GM20431 (cell line): ENCODE data around the gene TASP1.
"Not testable (repeated sequence)": the region's sequence is repeated elsewhere in the genome, so short reads cannot be mapped to it uniquely, and the experiment has no call there.

ENCODE experiments used
- in situ Hi-C: fragments of 300-500 bp; cut with MseI, MboI; formaldehyde crosslinking; loops from one replicate; pipeline ENCODE4 v1.15.0; 2020; ENCODE audit warnings: low sequenced_read_pairs; ENCODE audit not compliant: unreplicated experiment

TASP1 gene

DNA sequence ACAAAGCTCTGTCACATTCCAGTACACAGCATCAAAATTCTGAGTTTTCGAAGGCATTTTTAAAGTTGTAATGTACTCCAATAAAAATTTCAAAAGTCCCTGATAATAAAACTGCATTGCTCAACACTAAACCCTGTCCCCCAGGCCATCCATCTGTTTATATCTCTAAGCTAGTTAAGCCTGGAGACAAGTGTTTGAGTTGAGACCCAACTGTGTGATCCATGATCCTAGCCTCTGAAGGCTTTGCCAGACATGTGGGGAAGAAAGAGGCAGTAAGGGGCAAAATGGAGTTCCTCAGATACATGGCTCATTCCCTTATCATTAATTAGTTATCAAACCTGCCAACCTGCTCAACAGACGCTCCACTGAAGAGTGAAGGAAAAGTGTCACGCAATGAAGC lies 219.3 kb downstream of the TASP1 start:
- in situ Hi-C loops = no loop called here

DNA sequence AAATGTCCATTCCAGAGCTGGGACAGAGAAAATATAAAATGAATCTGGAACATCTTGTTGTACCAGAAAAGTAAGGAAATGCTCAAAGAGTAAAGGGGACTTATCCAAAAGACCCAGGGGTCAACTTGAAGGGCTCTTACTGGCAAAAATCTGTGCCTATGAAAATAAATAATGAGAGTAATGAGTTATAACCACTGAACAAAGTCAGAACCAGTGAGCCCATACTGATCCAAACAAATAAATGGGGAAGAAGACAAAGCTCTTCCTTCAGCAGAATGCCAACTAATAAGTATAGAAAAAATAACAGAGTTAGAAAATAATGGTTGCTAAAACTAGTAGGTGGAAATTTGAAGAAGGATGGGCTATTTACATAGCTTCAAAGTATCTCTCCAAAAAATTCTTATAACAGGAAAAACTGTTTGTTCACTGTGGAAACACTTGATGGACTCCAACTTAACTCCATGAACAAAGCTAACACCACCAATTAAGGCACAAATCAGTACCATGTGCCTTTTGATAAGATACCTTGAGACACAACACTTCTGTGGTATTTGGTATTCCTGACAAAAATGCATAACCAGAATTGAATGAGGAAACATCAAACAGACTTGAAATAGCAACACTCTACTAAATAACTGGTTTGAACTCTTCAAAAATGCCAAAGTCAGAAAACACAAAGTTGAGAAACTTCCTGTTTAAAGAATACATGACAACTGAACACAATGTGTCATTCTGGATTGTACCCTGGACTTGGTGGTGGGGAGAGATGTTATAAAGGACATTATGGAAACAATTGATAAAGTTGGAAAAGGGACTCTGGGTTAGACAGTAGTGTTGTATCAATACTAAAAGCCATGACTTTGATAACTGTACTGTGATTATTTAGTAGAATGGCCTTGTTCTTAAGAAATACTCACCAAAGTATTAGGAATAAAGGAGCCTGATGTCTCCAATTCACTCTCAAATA lies 220.2 kb downstream of the TASP1 start:
- in situ Hi-C loops = no loop called here

DNA sequence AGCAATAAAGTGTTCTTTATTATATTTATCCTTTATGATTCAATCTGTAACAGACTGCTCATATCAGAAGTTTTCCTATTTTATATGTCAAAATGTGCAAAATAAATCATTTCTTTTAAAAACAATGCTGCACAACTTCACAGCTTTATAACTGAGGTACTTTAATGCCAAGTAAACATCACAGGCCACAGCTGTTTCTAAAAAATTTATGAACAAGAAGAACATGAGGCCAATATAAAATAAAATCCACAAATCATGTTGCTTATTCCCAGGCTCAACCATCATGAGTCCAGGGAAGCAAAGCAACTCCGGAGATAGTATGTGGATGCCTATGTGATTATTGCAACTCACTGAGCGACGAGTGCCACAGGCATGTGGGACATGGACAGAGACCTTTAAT lies 222.2 kb downstream of the TASP1 start:
- in situ Hi-C loops = no loop called here

DNA sequence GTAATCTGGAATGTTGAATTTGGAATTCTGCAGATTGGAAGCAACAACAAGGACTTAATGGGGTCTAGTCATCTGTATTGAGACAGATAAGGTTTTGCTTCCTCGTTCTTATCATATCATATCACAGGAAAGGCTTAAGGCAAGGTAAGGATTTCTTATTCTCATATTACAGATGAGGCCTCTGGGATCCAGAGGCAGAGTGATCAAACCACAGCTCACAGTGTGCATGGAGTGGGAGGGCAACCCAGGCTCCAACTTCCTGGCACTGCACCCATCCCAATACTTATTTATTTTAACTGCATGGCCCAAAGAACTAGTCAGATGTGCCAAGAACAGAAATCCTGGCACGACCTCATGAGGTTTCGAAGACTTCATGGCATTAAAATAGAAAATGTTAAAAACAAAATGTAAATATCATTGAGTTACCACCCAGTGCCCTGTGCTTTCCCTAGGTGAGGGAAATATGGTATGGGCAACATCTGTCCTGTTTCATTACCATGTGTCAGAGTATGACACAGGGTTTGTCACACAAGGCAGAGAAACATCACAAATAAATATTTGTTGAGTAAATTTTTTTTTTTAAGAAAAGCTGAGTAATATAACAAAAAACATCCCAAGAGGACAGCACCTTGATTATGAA lies 225.8 kb downstream of the TASP1 start:
- in situ Hi-C loops = no loop called here

DNA sequence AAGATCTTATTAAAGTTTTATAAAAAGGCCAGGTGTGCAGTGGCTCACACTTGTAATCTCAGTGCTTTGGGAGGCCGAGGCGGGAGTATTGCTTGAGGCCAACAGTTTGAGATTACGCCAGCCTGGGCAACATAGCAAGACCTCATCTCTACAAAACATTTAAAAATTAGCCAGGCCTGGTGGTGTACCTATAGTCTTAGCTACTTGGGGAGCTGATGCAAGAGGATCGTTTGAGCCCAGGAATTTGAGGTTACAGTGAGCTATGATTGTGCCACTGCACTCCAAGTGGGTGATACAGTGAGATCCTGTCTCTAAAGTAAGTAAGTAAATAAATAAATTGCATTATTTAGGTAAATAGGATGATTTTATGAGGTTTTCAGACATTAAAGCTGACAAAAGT lies 234.4 kb downstream of the TASP1 start:
- in situ Hi-C loops = no loop called here

DNA sequence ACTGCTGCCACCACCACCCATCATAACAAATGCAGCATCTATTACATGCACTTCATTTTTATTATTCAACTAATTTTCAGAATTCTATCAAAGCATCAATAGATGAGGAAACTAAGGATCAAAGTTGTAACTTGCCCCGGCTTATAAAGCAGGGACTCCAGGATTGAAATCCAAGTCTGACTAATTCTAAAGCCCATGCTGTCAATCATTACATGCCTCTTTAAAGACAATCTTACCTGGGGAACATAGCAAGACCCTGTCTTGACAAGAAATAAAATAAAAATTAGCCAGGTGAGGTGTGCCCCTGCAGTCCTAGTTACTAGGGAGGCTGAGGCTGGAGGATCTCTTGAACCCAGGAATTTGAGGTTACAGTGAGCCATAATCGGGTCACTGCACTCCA lies 235.3 kb downstream of the TASP1 start:
- in situ Hi-C loops = no loop called here

DNA sequence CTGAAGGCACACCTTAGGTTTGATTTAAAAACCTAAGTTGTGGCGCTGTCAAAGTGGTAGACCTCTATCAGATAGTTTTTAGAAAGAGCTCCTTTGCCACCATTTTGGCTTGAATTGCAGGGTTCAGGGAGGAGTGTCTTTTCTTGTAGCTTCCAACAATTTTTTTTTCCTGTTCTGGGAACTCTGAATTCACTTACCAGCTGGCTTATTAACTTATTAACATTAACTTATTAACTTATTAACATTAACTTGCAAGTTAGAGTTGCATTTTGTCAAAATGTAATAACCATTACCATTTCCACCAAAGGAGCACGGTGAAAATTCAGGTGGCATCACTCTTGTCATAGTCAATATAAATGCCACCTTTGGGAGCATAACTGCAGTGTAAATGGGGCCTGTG lies 235.7 kb downstream of the TASP1 start:
- in situ Hi-C loops = no loop called here

DNA sequence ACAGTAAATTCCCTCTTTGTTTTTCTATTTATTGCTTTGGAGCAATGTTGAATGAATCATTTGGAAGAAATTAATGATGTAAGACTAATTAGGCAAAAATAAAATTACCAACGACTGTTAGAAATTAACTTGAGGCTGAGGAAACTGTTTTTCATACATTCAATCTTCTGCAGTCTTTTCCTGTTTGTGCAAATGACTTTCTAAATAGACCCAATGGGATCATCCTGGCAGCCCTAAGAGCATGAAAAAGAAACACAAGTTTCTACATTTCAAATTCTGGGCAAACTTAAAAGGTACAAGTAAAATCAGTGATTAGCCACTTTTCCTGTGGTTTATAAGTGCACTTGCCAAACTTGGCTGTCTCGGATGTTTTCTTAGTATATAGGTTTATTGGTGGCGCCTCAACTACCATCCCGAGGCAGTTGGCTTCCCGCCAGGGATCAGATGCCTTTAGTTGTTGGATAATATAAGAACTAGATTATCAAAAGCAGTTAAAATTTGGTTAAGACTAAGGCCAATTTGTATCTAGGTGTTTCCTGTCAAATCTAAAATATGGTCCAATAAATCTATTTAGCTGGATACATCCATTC lies 236.5 kb downstream of the TASP1 start:
- in situ Hi-C loops = no loop called here

DNA sequence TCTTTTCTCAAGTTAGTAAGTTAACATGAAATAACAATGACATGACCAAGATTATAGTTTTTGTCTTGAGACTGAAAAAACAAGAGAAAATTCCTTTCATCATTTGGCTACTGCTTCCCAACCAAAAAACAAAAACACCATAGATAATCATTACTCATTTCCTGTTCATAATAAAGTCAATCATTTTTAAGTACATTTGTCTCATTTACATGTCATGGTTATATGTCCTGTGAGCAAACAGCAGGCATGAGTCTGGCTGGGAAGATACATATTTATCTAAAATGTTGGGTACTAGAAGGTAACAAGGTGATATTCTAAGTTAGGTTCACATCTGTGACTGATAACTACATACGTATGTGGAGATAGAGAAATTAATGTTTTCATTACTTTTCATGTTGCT lies 237.1 kb downstream of the TASP1 start:
- in situ Hi-C loops = no loop called here

DNA sequence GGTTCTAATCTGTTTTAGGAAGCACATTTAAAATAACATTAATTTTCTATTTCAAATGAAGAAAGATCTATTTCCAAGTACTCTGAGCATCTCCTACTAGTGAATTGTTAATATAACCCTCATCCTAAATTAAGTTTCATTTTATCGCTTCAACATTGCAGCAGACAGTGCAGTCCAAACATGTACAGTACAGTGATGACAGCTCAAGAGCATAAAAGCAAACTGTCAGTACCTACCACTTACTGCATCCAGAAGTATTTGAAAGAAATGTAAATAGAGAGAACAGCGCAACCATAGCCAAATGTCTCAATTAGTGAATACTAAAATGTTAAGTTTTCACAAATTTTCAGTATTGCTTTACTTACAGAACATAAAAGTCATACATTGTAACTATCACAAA lies 238.3 kb downstream of the TASP1 start:
- in situ Hi-C loops = no loop called here

DNA sequence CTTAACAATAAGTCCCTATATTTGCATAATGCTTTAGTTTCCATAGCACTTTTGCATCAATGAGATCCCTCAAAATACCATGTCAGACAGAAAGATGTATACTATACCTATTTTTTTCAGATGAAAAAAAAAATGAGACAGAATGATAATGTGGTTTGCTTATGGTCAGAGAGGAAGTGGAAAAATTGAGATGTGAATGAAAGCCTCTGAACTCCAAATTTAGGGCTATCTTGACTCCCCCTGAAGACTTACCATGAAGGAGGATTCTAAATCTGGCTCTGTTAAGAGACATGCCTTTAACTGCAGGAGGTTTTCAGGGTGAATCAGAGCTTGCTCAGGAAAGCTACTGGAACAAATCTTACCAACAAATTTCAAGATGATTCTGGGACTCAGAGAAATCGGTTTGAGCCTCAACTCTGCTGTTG lies 241.4 kb downstream of the TASP1 start:
- in situ Hi-C loops = no loop called here

DNA sequence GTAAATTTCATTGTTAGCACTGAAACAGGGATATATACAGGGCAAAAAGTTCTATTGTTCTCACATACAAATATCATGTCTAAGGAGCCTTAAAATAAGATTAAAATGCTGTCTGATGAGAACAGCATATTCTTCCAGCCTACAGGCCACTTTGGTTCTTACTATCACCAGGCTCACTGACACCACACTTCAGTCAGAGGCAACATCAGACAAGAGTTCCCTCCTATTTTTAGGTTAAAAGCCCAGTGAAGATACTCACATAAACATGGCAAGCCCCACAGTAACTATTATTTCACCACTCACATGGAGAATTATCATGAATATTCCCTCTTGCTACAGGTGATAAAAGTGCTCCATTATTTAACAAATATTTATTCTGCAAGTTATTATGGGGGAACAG lies 241.9 kb downstream of the TASP1 start:
- in situ Hi-C loops = no loop called here

DNA sequence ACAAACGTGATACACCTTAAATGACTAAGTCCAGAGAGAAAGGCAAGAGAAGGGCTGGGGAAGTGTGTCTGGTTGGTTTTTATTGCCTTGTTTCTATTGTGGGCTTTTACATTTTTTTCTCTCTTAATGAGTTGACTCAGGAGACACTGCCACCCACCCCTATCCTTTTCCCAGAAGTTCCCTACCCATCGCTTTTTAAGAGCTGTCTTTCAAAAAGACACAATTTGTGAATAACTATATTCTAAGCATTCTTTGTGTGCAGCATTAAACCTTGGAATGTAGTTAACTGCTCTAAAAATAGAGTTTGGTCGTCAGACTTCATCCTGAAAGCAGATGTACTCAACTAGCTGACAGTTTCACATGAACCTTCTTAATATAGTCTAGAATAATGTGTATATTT lies 242.7 kb downstream of the TASP1 start:
- in situ Hi-C loops = no loop called here

DNA sequence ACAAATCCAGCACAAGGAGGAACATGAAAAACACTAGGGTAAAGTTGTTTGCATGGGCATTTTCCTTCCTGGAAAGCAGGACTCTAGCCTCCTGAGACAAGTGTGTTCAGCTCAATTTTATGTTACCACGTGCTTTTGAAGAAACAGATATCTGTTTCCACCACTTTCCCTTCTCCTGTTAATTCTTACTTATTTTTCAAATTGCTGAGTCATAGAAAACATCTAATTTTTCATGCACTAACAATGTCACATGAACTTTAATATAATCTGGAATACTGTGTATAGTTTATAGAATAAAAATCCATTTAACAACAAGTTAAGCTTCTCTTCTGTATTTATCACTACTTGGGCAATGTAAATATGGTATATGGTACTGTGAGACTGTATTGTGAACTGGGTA lies 243.5 kb downstream of the TASP1 start:
- in situ Hi-C loops = no loop called here

DNA sequence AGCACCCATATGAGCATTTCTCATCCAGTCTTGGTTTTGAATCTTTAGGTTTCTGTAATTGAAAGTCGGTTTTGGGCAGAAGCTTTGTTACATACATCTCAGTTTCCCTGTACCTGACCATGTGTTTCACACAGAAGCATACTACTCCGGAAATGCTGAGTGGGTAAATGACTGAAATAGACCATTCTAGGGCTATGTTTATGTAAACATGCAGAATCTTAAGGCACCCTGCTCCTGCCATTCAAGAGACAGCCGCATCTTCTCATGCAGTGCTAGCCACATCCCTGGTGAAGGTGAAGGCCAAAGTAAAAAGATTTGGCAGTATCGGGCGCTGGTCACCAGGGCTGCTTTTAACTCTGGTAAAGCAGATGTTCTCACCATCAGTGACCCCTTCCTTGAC lies 246.3 kb downstream of the TASP1 start:
- in situ Hi-C loops = no loop called here

DNA sequence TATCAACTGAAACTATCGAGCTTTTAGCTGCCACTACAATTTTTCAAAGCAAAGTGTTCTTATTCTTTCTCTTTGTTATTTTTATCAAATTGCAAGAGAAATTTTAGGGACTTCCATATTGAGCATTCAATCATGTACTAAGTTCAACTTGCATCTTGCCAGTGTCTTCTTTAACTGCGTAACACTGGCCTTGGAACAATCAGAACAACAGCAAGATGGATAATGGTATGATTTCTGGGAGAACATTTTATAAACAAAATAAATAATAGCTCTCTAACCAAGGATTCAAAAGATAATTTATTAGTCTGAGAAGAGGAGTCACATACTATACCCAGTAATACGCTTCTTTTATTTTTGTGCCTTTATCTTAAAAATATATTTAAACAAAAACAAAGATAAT lies 249.6 kb downstream of the TASP1 start:
- in situ Hi-C loops = no loop called here

DNA sequence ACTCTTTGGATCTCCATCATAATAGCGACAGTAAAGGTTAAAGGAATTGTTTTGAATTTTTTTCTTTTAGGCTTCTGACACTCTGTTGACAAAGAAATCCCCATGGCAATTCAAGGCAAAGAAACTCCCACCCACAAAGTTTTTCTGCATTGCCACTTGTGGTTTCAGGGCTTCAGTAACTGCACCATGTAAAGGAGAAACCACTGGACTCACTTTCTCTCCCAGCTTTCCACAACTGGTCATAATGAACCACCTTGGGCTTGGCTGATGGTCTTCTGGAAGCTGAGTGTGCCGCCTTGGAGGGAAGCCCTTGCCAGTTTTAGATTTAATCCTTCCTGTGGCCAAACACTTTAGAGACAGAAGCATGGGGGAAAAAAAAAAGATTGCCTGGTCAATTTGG lies 254.6 kb downstream of the TASP1 start:
- in situ Hi-C loops = no loop called here

DNA sequence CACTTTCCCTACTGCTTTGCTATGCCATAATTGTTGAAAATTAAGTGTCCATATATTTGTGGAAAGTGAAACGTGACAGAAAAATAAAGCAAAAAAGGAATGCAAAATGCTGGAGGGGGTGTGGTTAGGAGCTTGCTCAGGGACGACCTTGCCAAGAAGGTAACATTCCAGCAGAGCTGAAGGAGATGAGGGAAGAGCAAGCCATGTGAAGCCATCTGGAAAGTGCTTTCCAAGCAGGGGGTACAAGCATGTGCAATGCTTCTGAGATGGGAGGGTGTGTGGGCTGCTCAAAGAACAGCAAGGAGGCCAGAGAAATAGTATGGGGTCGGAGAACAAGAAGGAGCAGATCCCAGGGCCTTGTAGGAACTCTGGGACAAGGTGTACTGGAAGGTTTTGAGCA lies 255.9 kb downstream of the TASP1 start:
- in situ Hi-C loops = no loop called here

DNA sequence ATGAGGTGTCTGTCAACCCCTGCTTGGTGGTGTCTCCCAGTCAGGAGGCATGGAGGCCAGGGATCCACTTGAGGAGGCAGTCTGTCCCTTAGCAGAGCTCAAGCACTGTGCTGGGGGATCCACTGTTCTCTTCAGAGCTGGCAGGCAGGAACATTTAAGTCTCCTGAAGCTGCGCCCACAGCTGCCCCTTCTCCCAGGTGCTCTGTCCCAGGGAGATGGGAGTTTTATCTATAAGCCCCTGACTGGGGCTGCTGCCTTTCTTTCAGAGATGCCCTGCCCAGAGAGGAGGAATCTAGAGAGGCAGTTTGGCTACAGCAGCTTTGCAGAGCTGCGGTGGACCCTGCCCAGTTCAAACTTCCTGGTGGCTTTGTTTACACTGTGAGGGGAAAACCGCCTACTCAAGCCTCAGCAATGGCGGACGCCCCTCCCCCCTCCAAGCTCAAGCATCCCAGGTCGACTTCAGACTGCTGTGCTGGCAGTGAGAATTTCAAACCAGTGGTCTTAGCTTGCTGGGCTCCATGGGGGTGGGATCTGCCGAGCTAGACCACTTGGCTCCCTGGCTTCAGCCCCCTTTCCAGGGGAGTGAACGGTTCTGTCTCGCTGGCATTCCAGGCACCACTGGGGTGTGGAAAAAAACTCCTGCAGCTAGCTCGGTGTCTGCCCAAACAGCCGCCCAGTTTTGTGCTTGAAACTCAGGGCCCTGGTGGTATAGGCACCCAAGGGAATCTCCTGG lies 258.1 kb downstream of the TASP1 start:
- in situ Hi-C loops = not testable (repeated sequence)

DNA sequence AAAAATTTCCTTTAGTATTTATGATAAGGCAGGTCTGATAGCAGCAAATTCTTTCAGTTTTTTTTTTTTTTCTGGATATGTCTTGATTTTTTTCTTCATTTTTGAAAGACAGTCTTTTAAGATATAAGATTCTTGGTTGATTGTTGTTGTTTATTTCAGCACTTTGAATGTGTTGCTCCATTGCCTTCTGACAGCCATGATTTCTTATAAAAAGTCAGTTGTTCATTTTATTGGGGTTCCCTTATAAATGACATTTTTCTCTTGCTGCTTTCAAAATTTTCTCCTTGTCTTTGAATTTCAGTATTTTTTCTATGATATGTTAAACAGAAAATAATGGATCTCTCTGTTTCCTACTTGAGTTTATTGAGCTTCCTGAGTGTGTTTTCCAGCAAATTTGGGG lies 265.3 kb downstream of the TASP1 start:
- in situ Hi-C loops = no loop called here
